GM23338 (cell line): Measurements from ENCODE around the gene LRTM1. TPM values are rescaled to one million over a fixed set of nuclear protein-coding genes. Genes with fewer than 3 reads are reported as not detected.
A peak's percentile ranks its signal among the peaks of the same experiment; 100 is the strongest.

ENCODE experiments used
- ATAC-seq: fragments of 200-7000 bp; cut with Tn5 transposase; 3 replicates; pipeline ENCODE4 v1.9.1; 2020
- DNase-seq: peaks from one replicate; pipeline ENCODE4 v3.0.0-alpha.2; 2015; ENCODE audit warnings: low spot score
- H2AFZ ChIP-seq: fragments of 200-600 bp; sonication (generic); 2 replicates; pipeline ENCODE4 v1.8.0; 2016; ENCODE audit warnings: antibody characterized with exemption, mild to moderate bottlenecking, moderate library complexity
- H3F3A ChIP-seq: fragments of 200-600 bp; sonication (generic); replicated peaks from 2 replicates; pipeline ENCODE4 v1.8.0; 2017; ENCODE audit warnings: antibody characterized with exemption, mixed run types, low read depth
- H3K27ac ChIP-seq: fragments of 200-600 bp; sonication (generic); 2 replicates; pipeline ENCODE4 v1.6.1; 2016; ENCODE audit warnings: low read depth
- H3K27me3 ChIP-seq: fragments of 200-600 bp; sonication (generic); 2 replicates; pipeline ENCODE4 v1.8.0; 2016; ENCODE audit warnings: mild to moderate bottlenecking, mixed run types, moderate library complexity; ENCODE audit not compliant: insufficient read depth
- H3K36me3 ChIP-seq: fragments of 200-600 bp; sonication (generic); 2 replicates; pipeline ENCODE4 v1.8.0; 2016; ENCODE audit warnings: mild to moderate bottlenecking; ENCODE audit not compliant: insufficient read depth
- H3K4me1 ChIP-seq: fragments of 200-600 bp; sonication (generic); 2 replicates; pipeline ENCODE4 v1.8.0; 2016; ENCODE audit warnings: mild to moderate bottlenecking, moderate library complexity; ENCODE audit not compliant: insufficient read depth
- H3K4me2 ChIP-seq: fragments of 200-600 bp; sonication (generic); 2 replicates; pipeline ENCODE4 v1.7.1; 2017; ENCODE audit warnings: mixed run types
- H3K4me3 ChIP-seq: fragments of 200-600 bp; sonication (generic); 2 replicates; pipeline ENCODE4 v1.6.1; 2016; ENCODE audit warnings: mixed run types
- H3K79me2 ChIP-seq: fragments of 200-600 bp; sonication (generic); replicated peaks from 2 replicates; pipeline ENCODE4 v1.8.0; 2017; ENCODE audit warnings: mild to moderate bottlenecking; ENCODE audit not compliant: insufficient read depth
- H3K9me2 ChIP-seq: fragments of 200-600 bp; sonication (generic); 2 replicates; pipeline ENCODE4 v1.8.0; 2017; ENCODE audit not compliant: insufficient read depth
- H4K20me1 ChIP-seq: fragments of 200-600 bp; sonication (generic); replicated peaks from 2 replicates; pipeline ENCODE4 v1.8.0; 2017; ENCODE audit warnings: mild to moderate bottlenecking; ENCODE audit not compliant: insufficient read depth
- H3K27ac Mint-ChIP-seq: 2 replicates; pipeline ENCODE4 v1.8.0; 2020; ENCODE audit warnings: inconsistent platforms, mild to moderate bottlenecking, moderate library complexity, mixed read lengths
- H3K27me3 Mint-ChIP-seq: 3 replicates; pipeline ENCODE4 v1.8.0; 2022; ENCODE audit warnings: low read depth, mild to moderate bottlenecking, moderate library complexity, mixed read lengths, inconsistent platforms; ENCODE audit not compliant: insufficient read depth, poor library complexity
- H3K36me3 Mint-ChIP-seq: 3 replicates; pipeline ENCODE4 v1.8.0; 2021; ENCODE audit warnings: low read depth, mild to moderate bottlenecking, inconsistent platforms, moderate library complexity, mixed read lengths
- H3K4me1 Mint-ChIP-seq: 3 replicates; pipeline ENCODE4 v1.8.0; 2020; ENCODE audit warnings: mild to moderate bottlenecking, inconsistent platforms, mixed read lengths
- H3K4me3 Mint-ChIP-seq: 3 replicates; pipeline ENCODE4 v1.8.0; 2021; ENCODE audit warnings: moderate library complexity, mild to moderate bottlenecking, inconsistent platforms, mixed read lengths
- H3K9me3 Mint-ChIP-seq: 3 replicates; pipeline ENCODE4 v1.8.0; 2020; ENCODE audit warnings: moderate library complexity, mild to moderate bottlenecking, inconsistent platforms, mixed read lengths
- CREB1 ChIP-seq: fragments of 250-450 bp; sonication (Bioruptor Pico); IDR thresholded peaks from 2 replicates; pipeline ENCODE4 v1.5.0; 2020; ENCODE audit warnings: low read depth, mild to moderate bottlenecking, moderate library complexity
- EZH2 ChIP-seq: fragments of 200-600 bp; sonication (generic); IDR thresholded peaks from one replicate; pipeline ENCODE4 v1.8.0; 2017; ENCODE audit warnings: antibody characterized with exemption, mild to moderate bottlenecking, low read depth; ENCODE audit not compliant: unreplicated experiment
- EZH2phosphoT487 ChIP-seq: fragments of 200-600 bp; sonication (generic); IDR thresholded peaks from one replicate; pipeline ENCODE4 v1.8.1; 2018; ENCODE audit warnings: antibody characterized with exemption; ENCODE audit not compliant: unreplicated experiment
- NANOG ChIP-seq: IDR thresholded peaks from 2 replicates; pipeline ENCODE4 v1.6.1; 2016; ENCODE audit warnings: antibody characterized with exemption, borderline replicate concordance
- POLR2AphosphoS5 ChIP-seq: IDR thresholded peaks from 2 replicates; pipeline ENCODE4 v1.6.1; 2016; ENCODE audit warnings: antibody characterized with exemption, low read depth
- STAT1 ChIP-seq: IDR thresholded peaks from one replicate; pipeline ENCODE4 v1.6.1; 2016; ENCODE audit warnings: antibody characterized with exemption; ENCODE audit not compliant: unreplicated experiment
- ZNF114 ChIP-seq: fragments of 250-450 bp; sonication (Bioruptor Pico); IDR thresholded peaks from 2 replicates; pipeline ENCODE4 v1.5.0; 2020; ENCODE audit warnings: mild to moderate bottlenecking, moderate library complexity
- ZNF331 ChIP-seq: fragments of 250-450 bp; sonication (Bioruptor Pico); IDR thresholded peaks from 2 replicates; pipeline ENCODE4 v1.5.0; 2020; ENCODE audit warnings: low read depth, mild to moderate bottlenecking, moderate library complexity
- polyA plus RNA-seq: library from polyadenylated mRNA; unstranded; fragments of >200 nt; fragmentation: Nextera tagmentation; extraction: Ambion mirVana; gene quantifications from 2 replicates; pipeline ENCODE4 v1.2.1, GENCODE V29; 2016
- total RNA-seq: library from RNA; depleted of rRNA; stranded (reverse); fragments of >200 nt; shearing (Covaris generic); gene quantifications from 2 replicates; pipeline ENCODE4 v1.2.3, GENCODE V29; 2014
- TF ChIP-seq, protein P1 (sequence below), 2 experiments: fragments of 200-600 bp in 1 of 2; sonication (generic) in 1 of 2; conservative IDR thresholded peaks; 2 replicates each; pipeline versions ENCODE4 v1.5.1 to v1.6.1; 2016 to 2017; ENCODE audit warnings: antibody characterized with exemption in 2 of 2, low read depth in 2 of 2, mild to moderate bottlenecking in 2 of 2, moderate library complexity in 1 of 2
- TF ChIP-seq, protein P2 (sequence below): IDR thresholded peaks from 2 replicates; pipeline ENCODE4 v1.6.1; 2016; ENCODE audit warnings: antibody characterized with exemption
- TF ChIP-seq, protein P3 (sequence below): IDR thresholded peaks from one replicate; pipeline ENCODE4 v1.6.1; 2018; ENCODE audit warnings: antibody characterized with exemption; ENCODE audit not compliant: unreplicated experiment

Gene LRTM1
- total and polyA plus RNA-seq, 2 experiments from 2014 or later: 0.47 TPM; not detected in 1

DNA sequence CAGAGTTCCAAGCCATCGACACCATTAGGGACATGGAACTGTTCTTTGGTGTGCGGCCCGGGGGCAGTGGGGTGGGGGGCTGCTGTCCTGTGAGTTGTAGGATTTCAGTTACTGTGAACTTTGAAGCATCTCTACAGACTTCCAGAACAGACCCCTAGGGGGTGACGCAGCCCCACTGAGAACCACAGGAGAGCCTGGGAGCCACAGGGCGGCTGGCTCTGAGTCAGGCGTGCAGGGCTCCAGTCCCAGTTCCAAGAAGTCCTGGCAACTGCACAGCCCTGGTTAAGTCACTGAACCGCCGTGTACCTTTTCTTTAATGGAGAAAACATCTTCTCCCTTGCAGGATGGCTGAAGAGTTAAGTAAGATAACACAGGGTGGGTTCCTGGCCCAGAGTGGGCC, 23.5 kb upstream of the LRTM1 start:
- Histone ChIP-seq H3K79me2 (no peaks in the 10 kb centered on the region), H2AFZ (no peak overlapping the region), H3K27ac (no peak overlapping the region), H3K9me2 (peaks cover 14% of the 10 kb centered on the region), H4K20me1 (no peaks in the 10 kb centered on the region), H3K4me2 (no peak overlapping the region), H3K36me3 (no peaks in the 10 kb centered on the region), H3K4me3 (no peak overlapping the region), H3K4me1 (peaks cover 18% of the 10 kb centered on the region; the same call in 1 of the 2 replicates), H3F3A (no peaks in the 10 kb centered on the region), H3K27me3 (no peaks in the 10 kb centered on the region)
- ATAC-seq (peak; percentile 89), DNase-seq (peak; percentile 77)
- no peak overlapping the region for H3K27ac Mint-ChIP-seq
- H3K27me3 Mint-ChIP-seq: peaks cover 10% of the 10 kb centered on the region
- H3K4me1 Mint-ChIP-seq: peaks cover 21% of the 10 kb centered on the region
- no peaks in the 10 kb centered on the region for H3K36me3 Mint-ChIP-seq
- H3K4me3 Mint-ChIP-seq: no peak overlapping the region
- no peaks in the 10 kb centered on the region for H3K9me3 Mint-ChIP-seq
- no peak for TF ChIP-seq ZNF331 (CRISPR knock-in tag)
- TF ChIP-seq, protein P1, sequence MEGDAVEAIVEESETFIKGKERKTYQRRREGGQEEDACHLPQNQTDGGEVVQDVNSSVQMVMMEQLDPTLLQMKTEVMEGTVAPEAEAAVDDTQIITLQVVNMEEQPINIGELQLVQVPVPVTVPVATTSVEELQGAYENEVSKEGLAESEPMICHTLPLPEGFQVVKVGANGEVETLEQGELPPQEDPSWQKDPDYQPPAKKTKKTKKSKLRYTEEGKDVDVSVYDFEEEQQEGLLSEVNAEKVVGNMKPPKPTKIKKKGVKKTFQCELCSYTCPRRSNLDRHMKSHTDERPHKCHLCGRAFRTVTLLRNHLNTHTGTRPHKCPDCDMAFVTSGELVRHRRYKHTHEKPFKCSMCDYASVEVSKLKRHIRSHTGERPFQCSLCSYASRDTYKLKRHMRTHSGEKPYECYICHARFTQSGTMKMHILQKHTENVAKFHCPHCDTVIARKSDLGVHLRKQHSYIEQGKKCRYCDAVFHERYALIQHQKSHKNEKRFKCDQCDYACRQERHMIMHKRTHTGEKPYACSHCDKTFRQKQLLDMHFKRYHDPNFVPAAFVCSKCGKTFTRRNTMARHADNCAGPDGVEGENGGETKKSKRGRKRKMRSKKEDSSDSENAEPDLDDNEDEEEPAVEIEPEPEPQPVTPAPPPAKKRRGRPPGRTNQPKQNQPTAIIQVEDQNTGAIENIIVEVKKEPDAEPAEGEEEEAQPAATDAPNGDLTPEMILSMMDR (conservative IDR thresholded peaks at IDR 0.05; ENCODE audit: low read depth in 2 of 2): peak; percentile 64 to 80

DNA sequence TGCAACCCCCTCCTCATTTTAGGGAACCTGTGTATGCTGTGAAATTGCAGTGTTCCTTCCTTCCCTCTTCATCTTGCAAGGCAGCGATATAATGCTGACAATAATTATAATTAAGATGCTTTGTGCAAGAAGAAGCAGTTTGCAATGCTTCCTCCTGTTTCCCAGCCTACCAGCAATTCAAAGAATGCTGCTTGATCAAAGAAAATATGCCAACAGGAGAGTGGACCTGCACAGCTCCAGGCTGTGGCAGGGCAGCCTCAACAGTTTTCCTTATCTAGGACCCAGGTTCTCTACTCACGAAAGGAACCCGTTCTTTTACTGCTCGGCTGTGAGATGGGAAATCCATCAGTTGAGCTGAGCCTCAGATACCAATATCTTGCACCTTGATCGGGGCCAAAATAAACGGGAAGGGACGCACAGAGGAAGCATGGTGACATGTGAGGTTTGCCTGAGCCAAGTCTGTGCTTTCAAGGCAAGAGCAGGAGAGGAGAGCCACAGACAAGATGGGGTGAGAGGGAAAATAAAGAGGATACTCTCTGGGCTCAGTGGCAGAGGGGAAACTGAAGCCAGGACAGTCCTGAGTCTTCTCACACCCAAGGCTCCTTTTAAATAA, 22.6 kb upstream of the LRTM1 start:
- ATAC-seq (no peak), DNase-seq (no peak)
- Histone ChIP-seq H3K4me3 (no peak overlapping the region), H3F3A (no peaks in the 10 kb centered on the region), H3K36me3 (no peaks in the 10 kb centered on the region), H3K79me2 (no peaks in the 10 kb centered on the region), H3K4me2 (no peak overlapping the region), H3K27me3 (no peaks in the 10 kb centered on the region), H3K4me1 (peaks cover 12% of the 10 kb centered on the region; the same call in 1 of the 2 replicates), H3K27ac (no peak overlapping the region), H3K9me2 (peaks cover 6% of the 10 kb centered on the region), H4K20me1 (no peaks in the 10 kb centered on the region), H2AFZ (no peak overlapping the region)
- H3K4me3 Mint-ChIP-seq: no peak overlapping the region
- H3K27ac Mint-ChIP-seq: no peak overlapping the region
- H3K36me3 Mint-ChIP-seq: no peaks in the 10 kb centered on the region
- H3K27me3 Mint-ChIP-seq: peaks cover 10% of the 10 kb centered on the region
- no peaks in the 10 kb centered on the region for H3K9me3 Mint-ChIP-seq
- peaks cover 19% of the 10 kb centered on the region for H3K4me1 Mint-ChIP-seq
- TF ChIP-seq POLR2AphosphoS5 (no peak), CREB1 (no peak), STAT1 (no peak), ZNF114 (CRISPR knock-in tag) (no peak), ZNF331 (CRISPR knock-in tag) (no peak), EZH2phosphoT487 (no peak), NANOG (no peak), EZH2 (no peak)
- TF ChIP-seq, protein P2, sequence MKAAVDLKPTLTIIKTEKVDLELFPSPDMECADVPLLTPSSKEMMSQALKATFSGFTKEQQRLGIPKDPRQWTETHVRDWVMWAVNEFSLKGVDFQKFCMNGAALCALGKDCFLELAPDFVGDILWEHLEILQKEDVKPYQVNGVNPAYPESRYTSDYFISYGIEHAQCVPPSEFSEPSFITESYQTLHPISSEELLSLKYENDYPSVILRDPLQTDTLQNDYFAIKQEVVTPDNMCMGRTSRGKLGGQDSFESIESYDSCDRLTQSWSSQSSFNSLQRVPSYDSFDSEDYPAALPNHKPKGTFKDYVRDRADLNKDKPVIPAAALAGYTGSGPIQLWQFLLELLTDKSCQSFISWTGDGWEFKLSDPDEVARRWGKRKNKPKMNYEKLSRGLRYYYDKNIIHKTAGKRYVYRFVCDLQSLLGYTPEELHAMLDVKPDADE: no peak
- TF ChIP-seq, protein P3, sequence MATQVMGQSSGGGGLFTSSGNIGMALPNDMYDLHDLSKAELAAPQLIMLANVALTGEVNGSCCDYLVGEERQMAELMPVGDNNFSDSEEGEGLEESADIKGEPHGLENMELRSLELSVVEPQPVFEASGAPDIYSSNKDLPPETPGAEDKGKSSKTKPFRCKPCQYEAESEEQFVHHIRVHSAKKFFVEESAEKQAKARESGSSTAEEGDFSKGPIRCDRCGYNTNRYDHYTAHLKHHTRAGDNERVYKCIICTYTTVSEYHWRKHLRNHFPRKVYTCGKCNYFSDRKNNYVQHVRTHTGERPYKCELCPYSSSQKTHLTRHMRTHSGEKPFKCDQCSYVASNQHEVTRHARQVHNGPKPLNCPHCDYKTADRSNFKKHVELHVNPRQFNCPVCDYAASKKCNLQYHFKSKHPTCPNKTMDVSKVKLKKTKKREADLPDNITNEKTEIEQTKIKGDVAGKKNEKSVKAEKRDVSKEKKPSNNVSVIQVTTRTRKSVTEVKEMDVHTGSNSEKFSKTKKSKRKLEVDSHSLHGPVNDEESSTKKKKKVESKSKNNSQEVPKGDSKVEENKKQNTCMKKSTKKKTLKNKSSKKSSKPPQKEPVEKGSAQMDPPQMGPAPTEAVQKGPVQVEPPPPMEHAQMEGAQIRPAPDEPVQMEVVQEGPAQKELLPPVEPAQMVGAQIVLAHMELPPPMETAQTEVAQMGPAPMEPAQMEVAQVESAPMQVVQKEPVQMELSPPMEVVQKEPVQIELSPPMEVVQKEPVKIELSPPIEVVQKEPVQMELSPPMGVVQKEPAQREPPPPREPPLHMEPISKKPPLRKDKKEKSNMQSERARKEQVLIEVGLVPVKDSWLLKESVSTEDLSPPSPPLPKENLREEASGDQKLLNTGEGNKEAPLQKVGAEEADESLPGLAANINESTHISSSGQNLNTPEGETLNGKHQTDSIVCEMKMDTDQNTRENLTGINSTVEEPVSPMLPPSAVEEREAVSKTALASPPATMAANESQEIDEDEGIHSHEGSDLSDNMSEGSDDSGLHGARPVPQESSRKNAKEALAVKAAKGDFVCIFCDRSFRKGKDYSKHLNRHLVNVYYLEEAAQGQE: no peak
- TF ChIP-seq, protein P1 (conservative IDR thresholded peaks at IDR 0.05; ENCODE audit: low read depth in 2 of 2): no peak
